Erythroblast (primary cell): ENCODE results near the gene KIF26B.

Experiments used
- GATA1 ChIP-seq: IDR thresholded peaks from 2 replicates; pipeline ENCODE4 v1.6.1; 2011; ENCODE audit warnings: low read depth, mild to moderate bottlenecking, control low read depth, low read length, moderate library complexity
- POLR2A ChIP-seq: IDR thresholded peaks from 2 replicates; pipeline ENCODE4 v1.6.1; 2011; ENCODE audit warnings: mild to moderate bottlenecking, low read length

- TF ChIP-seq POLR2A (no peak), GATA1 (no peak)
Measured at GRCh38 chr1:245373131-245373530, 218.3 kb downstream of the KIF26B start.
